Activated CD4-positive, alpha-beta T cell treated with anti-CD3 and anti-CD28 coated beads, Interleukin-2, amount 50 U/mL, for 4 hours (primary cell): ENCODE data around the gene GPC3.

Source experiments
- DNase-seq, 2 experiments: peaks; one replicate each; pipeline ENCODE4 v3.0.0-alpha.2; 2020

The GPC3 gene

GRCh38 chrX:133588827-133589226 lies 396.6 kb downstream of the GPC3 start:
- DNase-seq: no peak

- no peak for DNase-seq
Measured at GRCh38 chrX:133587818-133588217, 397.6 kb downstream of the GPC3 start.

GRCh38 chrX:133587071-133587470 lies 398.3 kb downstream of the GPC3 start:
- DNase-seq: no peak

- no peak for DNase-seq
Measured at GRCh38 chrX:133586443-133586842, 399.0 kb downstream of the GPC3 start.

- no peak for DNase-seq
Measured at GRCh38 chrX:133583825-133584224, 401.6 kb downstream of the GPC3 start.

- DNase-seq: no peak
Measured at GRCh38 chrX:133580625-133581024, 404.8 kb downstream of the GPC3 start.

- DNase-seq: no peak
Measured at GRCh38 chrX:133579631-133580030, 405.8 kb downstream of the GPC3 start.

GRCh38 chrX:133576876-133577275 lies 408.5 kb downstream of the GPC3 start:
- no peak for DNase-seq

GRCh38 chrX:133575501-133576136 lies 409.8 kb downstream of the GPC3 start:
- DNase-seq: no peak

- no peak for DNase-seq
Measured at GRCh38 chrX:133574716-133575115, 410.7 kb downstream of the GPC3 start.

GRCh38 chrX:133570549-133570948 lies 414.8 kb downstream of the GPC3 start:
- no peak for DNase-seq

GRCh38 chrX:133569217-133569616 lies 416.2 kb downstream of the GPC3 start:
- DNase-seq: no peak

- no peak for DNase-seq
Measured at GRCh38 chrX:133568109-133568508, 417.3 kb downstream of the GPC3 start.

- DNase-seq: no peak
Measured at GRCh38 chrX:133566876-133567275, 418.5 kb downstream of the GPC3 start.

GRCh38 chrX:133563705-133564104 lies 421.7 kb downstream of the GPC3 start:
- DNase-seq: no peak

GRCh38 chrX:133561251-133561650 lies 424.1 kb downstream of the GPC3 start:
- DNase-seq: no peak

- no peak for DNase-seq
Measured at GRCh38 chrX:133559909-133560308, 425.5 kb downstream of the GPC3 start.

GRCh38 chrX:133555782-133556458 lies 429.5 kb downstream of the GPC3 start:
- DNase-seq: no peak

GRCh38 chrX:133550665-133551485 lies 434.5 kb downstream of the GPC3 start:
- no peak for DNase-seq

- DNase-seq: no peak
Measured at GRCh38 chrX:133549295-133549933, 436.0 kb downstream of the GPC3 start.

GRCh38 chrX:133546441-133546840 lies 439.0 kb downstream of the GPC3 start:
- DNase-seq: no peak

- no peak for DNase-seq
Measured at GRCh38 chrX:133544778-133545177, 440.6 kb downstream of the GPC3 start.

GRCh38 chrX:133544115-133544514 lies 441.3 kb downstream of the GPC3 start:
- DNase-seq: no peak
